Heart right ventricle (tissue), 16 donors: ENCODE measurements around the gene GMEB2. TPM values are rescaled to one million over a fixed set of nuclear protein-coding genes. Genes with fewer than 3 reads are reported as not detected.

Experiments used
- ATAC-seq, 8 donors: fragments of 200-7000 bp; cut with Tn5 transposase; one replicate each; pipeline ENCODE4 v1.9.1; 2020; ENCODE audit warnings: mild to moderate bottlenecking in 8 of 8, moderate library complexity in 8 of 8, moderate number of reproducible peaks in 1 of 8
- DNase-seq, 2 donors: peaks; one replicate each; pipeline ENCODE4 v3.0.0-alpha.2; 2020
- H3K27ac ChIP-seq, 10 donors: fragments of 200-600 bp; sonication (generic) in 2 of 10; one replicate each; pipeline versions ENCODE4 v1.5.0 to v1.8.0; 2020 to 2022; ENCODE audit warnings: mild to moderate bottlenecking in 3 of 10
- H3K27me3 ChIP-seq, 7 donors: fragments of 200-600 bp; one replicate each; pipeline ENCODE4 v1.8.0; 2021 to 2022; ENCODE audit warnings: mild to moderate bottlenecking in 2 of 7
- H3K36me3 ChIP-seq, 9 donors: fragments of 200-600 bp; sonication (generic) in 1 of 9; one replicate each; pipeline versions ENCODE4 v1.5.0 to v1.8.0; 2020 to 2022; ENCODE audit warnings: mild to moderate bottlenecking in 2 of 9
- H3K4me1 ChIP-seq, 9 donors: fragments of 200-600 bp; sonication (generic) in 1 of 9; one replicate each; pipeline versions ENCODE4 v1.5.0 to v1.8.0; 2020 to 2022; ENCODE audit warnings: mild to moderate bottlenecking in 4 of 9
- H3K4me3 ChIP-seq, 10 donors: fragments of 200-600 bp; sonication (generic) in 2 of 10; one replicate each; pipeline versions ENCODE4 v1.5.0 to v1.8.0; 2020 to 2022; ENCODE audit warnings: mild to moderate bottlenecking in 7 of 10, moderate library complexity in 2 of 10
- H3K9me3 ChIP-seq, 11 donors: fragments of 200-600 bp in 10 of 11; sonication (generic) in 2 of 11; one replicate each; pipeline versions ENCODE4 v1.5.0 to v1.8.0; 2013 to 2022; ENCODE audit warnings: mild to moderate bottlenecking in 2 of 11, control low read depth in 1 of 11, moderate library complexity in 1 of 11
- WGBS, 2 donors: extraction: QIAGEN DNeasy Blood & Tissue Kit; methylation state at CpG; one replicate each; pipeline ENCODE4 v1.1.7; 2013; ENCODE audit warnings: inconsistent platforms in 1 of 2; 5-methylcytosine and 5-hydroxymethylcytosine counted together
- intact Hi-C, 10 donors: fragments of 100-400 bp; cut with DNase I; formaldehyde crosslinking; loops; one replicate each; pipeline versions ENCODE4 v1.11.1 to v1.14.2; 2022
- polyA plus RNA-seq, 2 donors: library from polyadenylated mRNA; stranded (reverse); fragments of 200-250 nt; gene quantifications; one replicate each; pipeline ENCODE4 v1.2.3, GENCODE V29; 2013
- total RNA-seq, 10 donors: library from RNA; stranded (reverse); fragmentation: NEBNext Ultra II Directional in 3 of 10; extraction: Animal tissue kit (Norgen Biotek cat#: 25700) in 3 of 10; gene quantifications; one replicate each; pipeline versions ENCODE4 v1.2.1 to v1.2.4, GENCODE V29; 2021 to 2023
- TF ChIP-seq, protein P1 (sequence below), 9 donors: fragments of 200-600 bp; sonication (generic) in 2 of 9; IDR thresholded peaks; one replicate each; pipeline versions ENCODE4 v1.5.0 to v1.8.0; 2021 to 2022; ENCODE audit warnings: antibody characterized with exemption in 9 of 9, mild to moderate bottlenecking in 5 of 9, moderate library complexity in 1 of 9
- donor health status: Arrhythmogenic right ventricular cardiomyopathy.
- donor health status: ischemic (EF 13 %, LVEDD 7.1; RV severe dilation, severe dysfunction).
- donor health status: healthy with polysubstance abuse.
- donor health status: DM: no; HTN: yes; CAD: no.
- donor health status: DM: no; HTN: no; CAD: no.
- donor health status: ischemic (EF 25% LVEDD 6.9; RV normal size, moderate dysfunction).
- donor health status: ischemic (EF 25% LVEDD 5.7; RV mildly dilated, moderate dysfunction).
- donor health status: healthy.
- donor health status: DM: yes; HTN: yes; CAD: no.
- donor health status: Ischemic cardiomyopathy.
- donor health status: ischemic (EF 35%, LVEDD 5.7; RV mildly dilated, moderate dysfunction).
- donor health status: nonischemic (EF 11% LVEDD 7.7; RV severe dilation, severe dysfunction).
- donor health status: DM: yes; HTN: yes; CAD: no.
- donor health status: PGD.
- donor health status: ischemic (EF 29% LVEDD 5.4; RV normal size, mild dysfunction).
- donor health status: nonischemic (EF 23%, LVEDD 6.1; RV moderate dilation, normal function).

Gene GMEB2
- total and polyA plus RNA-seq, 12 donors: 4.9 to 8.2 (median 5.9) TPM

DNA sequence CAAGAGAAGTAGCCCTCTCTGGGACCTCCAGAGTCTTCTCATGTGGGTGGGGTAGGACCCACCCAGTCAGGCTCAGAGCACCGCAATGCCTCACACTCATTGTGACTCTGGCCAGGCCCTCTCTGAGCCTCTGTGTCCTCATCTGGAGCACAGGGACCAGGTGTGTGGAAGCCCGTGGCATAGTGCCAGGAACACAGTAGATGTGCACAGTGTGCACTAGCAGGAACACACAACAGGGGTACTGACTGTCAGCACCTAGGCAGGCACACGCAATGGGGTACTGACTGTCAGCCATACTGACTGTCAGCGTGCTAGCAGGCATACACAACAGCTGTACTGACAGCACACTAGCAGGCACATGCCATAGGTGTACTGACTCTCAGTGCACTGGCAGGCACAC lies 28.3 kb upstream of the GMEB2 start:
- no peak overlapping the region for H3K27ac ChIP-seq
- no peak overlapping the region for H3K4me3 ChIP-seq
- TF ChIP-seq, protein P1, sequence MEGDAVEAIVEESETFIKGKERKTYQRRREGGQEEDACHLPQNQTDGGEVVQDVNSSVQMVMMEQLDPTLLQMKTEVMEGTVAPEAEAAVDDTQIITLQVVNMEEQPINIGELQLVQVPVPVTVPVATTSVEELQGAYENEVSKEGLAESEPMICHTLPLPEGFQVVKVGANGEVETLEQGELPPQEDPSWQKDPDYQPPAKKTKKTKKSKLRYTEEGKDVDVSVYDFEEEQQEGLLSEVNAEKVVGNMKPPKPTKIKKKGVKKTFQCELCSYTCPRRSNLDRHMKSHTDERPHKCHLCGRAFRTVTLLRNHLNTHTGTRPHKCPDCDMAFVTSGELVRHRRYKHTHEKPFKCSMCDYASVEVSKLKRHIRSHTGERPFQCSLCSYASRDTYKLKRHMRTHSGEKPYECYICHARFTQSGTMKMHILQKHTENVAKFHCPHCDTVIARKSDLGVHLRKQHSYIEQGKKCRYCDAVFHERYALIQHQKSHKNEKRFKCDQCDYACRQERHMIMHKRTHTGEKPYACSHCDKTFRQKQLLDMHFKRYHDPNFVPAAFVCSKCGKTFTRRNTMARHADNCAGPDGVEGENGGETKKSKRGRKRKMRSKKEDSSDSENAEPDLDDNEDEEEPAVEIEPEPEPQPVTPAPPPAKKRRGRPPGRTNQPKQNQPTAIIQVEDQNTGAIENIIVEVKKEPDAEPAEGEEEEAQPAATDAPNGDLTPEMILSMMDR (IDR thresholded peaks at IDR 0.05): no peak
- peaks cover 0 to 23% (median 10%) of the 10 kb centered on the region in 7 donors for H3K27me3 ChIP-seq
- H3K4me1 ChIP-seq: peaks cover 18 to 53% (median 45%) of the 10 kb centered on the region in 9 donors
- intact Hi-C loops: loop anchor here in 2 of 10 donors (5.0 to 10.0 kb wide), 2 partner anchors 52 to 80 kb away; partner anchors contain the start of genes ARFRP1 (in 1 of the 2), LIME1 (in 1 of the 2), SLC2A4RG (in 1 of the 2) and ZGPAT (in 1 of the 2)
- 64 to 88% methylated on average over 4 of the region's 4 CpGs for WGBS, 2 donors
- no peaks in the 10 kb centered on the region for H3K9me3 ChIP-seq
- ATAC-seq (no peak), DNase-seq (no peak)
- H3K36me3 ChIP-seq: peaks cover 0 to 4% (median 0%) of the 10 kb centered on the region in 9 donors

DNA sequence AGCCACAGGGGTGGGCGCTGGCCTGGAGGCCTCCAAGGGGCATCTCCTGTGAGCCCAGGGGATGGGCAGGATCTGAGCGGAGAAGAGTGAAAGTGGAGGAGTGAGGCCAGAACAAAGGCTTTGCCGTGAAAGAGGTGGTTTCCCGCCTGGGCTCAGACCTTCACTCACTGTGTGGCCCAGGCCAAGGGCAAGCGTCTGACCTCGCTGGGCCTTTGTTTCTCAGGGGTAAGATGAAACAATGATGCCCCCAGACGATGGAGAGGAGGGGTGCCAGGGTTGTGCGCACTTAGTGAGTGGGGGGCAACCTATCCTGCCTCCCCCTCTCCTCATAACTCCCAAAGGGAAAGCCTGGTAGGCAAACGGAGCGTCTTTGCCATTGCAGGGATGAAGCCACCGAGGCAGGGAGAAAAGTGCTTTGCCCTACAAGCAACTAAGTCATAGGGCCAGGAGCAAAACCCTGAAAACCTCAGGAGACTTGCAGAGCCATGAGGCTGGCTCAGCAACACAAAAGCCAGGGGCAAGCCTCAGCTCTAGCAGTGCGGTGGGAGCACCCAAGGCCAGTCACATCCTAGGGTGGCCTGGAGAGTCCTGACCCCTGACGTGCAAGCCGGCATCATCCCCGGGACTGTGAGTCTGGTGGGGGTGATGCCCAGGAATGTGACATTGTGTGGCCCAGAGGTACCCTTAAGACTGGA lies 27.2 kb upstream of the GMEB2 start:
- H3K27me3 ChIP-seq: peaks cover 0 to 23% (median 10%) of the 10 kb centered on the region in 7 donors
- H3K9me3 ChIP-seq: no peaks in the 10 kb centered on the region
- peaks cover 14 to 44% (median 38%) of the 10 kb centered on the region in 9 donors for H3K4me1 ChIP-seq
- WGBS, 2 donors: 49 to 55% methylated on average over 14 to 15 of the region's 15 CpGs
- peak overlapping the region in 8 of 10 donors; percentile 60 to 83 (median 76) for H3K27ac ChIP-seq
- ATAC-seq (no peak), DNase-seq (no peak)
- TF ChIP-seq, protein P1 (IDR thresholded peaks at IDR 0.05): no peak
- intact Hi-C loops: loop anchor here in 1 of 10 donors (10.0 kb wide), 1 partner anchor 81 kb away; the partner anchor contains the start of genes LIME1 and SLC2A4RG
- H3K4me3 ChIP-seq: peak overlapping the region in 9 of 10 donors; percentile 16 to 66 (median 63)
- no peaks in the 10 kb centered on the region for H3K36me3 ChIP-seq

DNA sequence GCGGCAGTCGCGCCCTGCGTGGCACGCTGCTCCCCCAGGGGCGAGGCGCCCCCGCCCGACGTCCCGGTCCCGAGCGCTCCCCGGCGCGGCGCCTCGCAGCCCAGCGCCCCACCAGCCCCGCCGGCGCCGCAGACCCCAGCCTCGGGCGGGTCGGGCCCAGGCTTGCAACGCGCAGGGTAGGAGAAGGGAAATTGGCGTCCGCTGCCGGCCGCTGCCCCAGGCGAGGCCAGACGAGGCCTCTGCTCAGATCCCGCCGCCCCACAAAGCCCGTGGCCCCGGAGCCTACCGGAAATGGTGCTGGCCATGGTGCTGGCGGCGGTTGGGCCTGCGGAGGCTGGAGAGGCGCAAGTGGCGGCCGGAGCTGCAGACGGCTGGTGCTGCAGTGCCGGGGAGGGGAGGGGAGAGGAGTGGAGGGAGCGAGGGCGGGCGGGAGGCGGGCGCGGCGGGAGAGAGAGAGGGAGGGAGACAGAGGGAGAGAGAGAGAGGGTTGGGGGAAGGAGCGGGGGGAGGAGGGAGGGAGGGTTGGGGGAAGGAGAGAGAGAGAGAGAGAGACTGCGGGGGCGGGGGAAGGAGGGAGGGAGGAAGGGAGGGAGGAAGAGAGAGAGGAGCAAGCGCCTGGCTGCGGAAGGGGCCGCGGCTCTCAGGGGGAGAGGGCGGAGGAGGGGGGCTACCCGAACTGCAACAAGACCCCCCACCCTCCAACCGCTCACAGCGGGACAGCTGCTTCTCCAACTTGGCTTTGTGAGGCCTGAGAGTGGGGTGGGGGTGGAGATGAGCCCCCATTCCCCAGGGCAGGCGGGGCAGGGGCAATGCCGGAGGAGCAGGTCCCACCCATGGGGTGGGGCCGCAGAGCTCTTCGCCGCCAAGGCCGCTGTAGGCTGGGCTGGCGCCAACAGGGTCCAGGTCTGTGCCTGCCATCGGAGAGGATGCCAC lies 26.4 kb upstream of the GMEB2 start, which contains the start of gene STMN3:
Gene STMN3, minus strand, starts transcription at position 384 of the 933 bp plus-strand sequence. Its CDS starts 79 bp downstream, at position 305.
- H3K4me1 ChIP-seq: peaks cover 13 to 39% (median 34%) of the 10 kb centered on the region in 9 donors
- WGBS, 2 donors: 2% methylated on average over 36 to 71 of the region's 73 CpGs
- H3K27ac ChIP-seq: peak within 1 kb of the TSS in 9 of 10 donors; percentile 60 to 83 (median 74)
- H3K36me3 ChIP-seq: no peaks in the 10 kb centered on the region
- intact Hi-C loops: loop anchor here in 1 of 10 donors (10.0 kb wide), 1 partner anchor 81 kb away; the partner anchor contains the start of genes LIME1 and SLC2A4RG
- ATAC-seq (peak; percentile 65 to 78 (median 76)), DNase-seq (peak; percentile 89 to 90)
- H3K9me3 ChIP-seq: no peaks in the 10 kb centered on the region
- TF ChIP-seq, protein P1 (IDR thresholded peaks at IDR 0.05): no peak
- H3K4me3 ChIP-seq: peak within 1 kb of the TSS; percentile 38 to 75 (median 64)
- H3K27me3 ChIP-seq: peaks cover 0 to 23% (median 10%) of the 10 kb centered on the region in 7 donors
